Parathyroid adenoma (tissue), 2 donors: ENCODE results near the gene KLK10.

Experiments used
- H2AFZ ChIP-seq: fragments of 300-600 bp; sonication (generic); one replicate; pipeline ENCODE4 v1.7.0; 2017; ENCODE audit warnings: antibody characterized with exemption, mild to moderate bottlenecking
- H3K27ac ChIP-seq: fragments of 300-600 bp; sonication (generic); one replicate; pipeline ENCODE4 v1.7.0; 2017
- H3K27me3 ChIP-seq: fragments of 300-600 bp; sonication (generic); one replicate; pipeline ENCODE4 v1.7.0; 2017; ENCODE audit warnings: low read length; ENCODE audit not compliant: control insufficient read depth, insufficient read depth
- H3K36me3 ChIP-seq: fragments of 300-600 bp; sonication (generic); one replicate; pipeline ENCODE4 v1.7.0; 2017; ENCODE audit warnings: low read length; ENCODE audit not compliant: control insufficient read depth, insufficient read depth
- H3K4me1 ChIP-seq: fragments of 300-600 bp; sonication (generic); one replicate; pipeline ENCODE4 v1.7.0; 2017; ENCODE audit warnings: control low read depth
- H3K4me2 ChIP-seq: fragments of 300-600 bp; sonication (generic); one replicate; pipeline ENCODE4 v1.7.0; 2017; ENCODE audit warnings: low read length
- H3K4me3 ChIP-seq: fragments of 300-600 bp; sonication (generic); one replicate; pipeline ENCODE4 v1.7.0; 2017; ENCODE audit warnings: low read depth, low read length
- H3K79me2 ChIP-seq: fragments of 300-600 bp; sonication (generic); one replicate; pipeline ENCODE4 v1.7.0; 2017; ENCODE audit warnings: control low read depth
- H3K9ac ChIP-seq: fragments of 300-600 bp; sonication (generic); one replicate; pipeline ENCODE4 v1.7.0; 2017; ENCODE audit warnings: mild to moderate bottlenecking
- H3K9me3 ChIP-seq: fragments of 300-600 bp; sonication (generic); one replicate; pipeline ENCODE4 v1.7.0; 2017; ENCODE audit warnings: low read length; ENCODE audit not compliant: control insufficient read depth
- CTCF ChIP-seq: fragments of 300-600 bp; sonication (generic); IDR thresholded peaks from one replicate; pipeline ENCODE4 v1.7.0; 2017; ENCODE audit warnings: antibody characterized with exemption, mild to moderate bottlenecking
- donor health status: primary hyperparathyroidism.

Gene KLK10

GRCh38 chr19:51001515-51001914 lies 18.0 kb downstream of the KLK10 start, which contains the start of gene KLK8:
Gene KLK8 (minus strand): TSS chr19:51001604. CDS start chr19:51001167, 437 bp downstream.
- Histone ChIP-seq H3K79me2 (no peaks in the 10 kb centered on the region), H3K4me2 (no peak within 1 kb of the TSS), H3K9ac (no peak within 1 kb of the TSS), H3K4me1 (no peaks in the 10 kb centered on the region), H2AFZ (peak within 1 kb of the TSS; percentile 22), H3K36me3 (no peaks in the 10 kb centered on the region), H3K27me3 (no peaks in the 10 kb centered on the region), H3K9me3 (no peaks in the 10 kb centered on the region), H3K27ac (no peak within 1 kb of the TSS), H3K4me3 (no peak within 1 kb of the TSS)
- no peak for TF ChIP-seq CTCF

- peak overlapping the region; percentile 22 for H2AFZ ChIP-seq
- H3K4me1 ChIP-seq: no peaks in the 10 kb centered on the region
These were observed 18.5 kb downstream of the KLK10 start for GRCh38 chr19:51000981-51001380.

GRCh38 chr19:51000426-51000825 lies 19.1 kb downstream of the KLK10 start:
- Histone ChIP-seq H3K4me1 (no peaks in the 10 kb centered on the region), H3K27ac (no peak overlapping the region), H3K27me3 (no peaks in the 10 kb centered on the region), H3K9me3 (no peaks in the 10 kb centered on the region), H3K9ac (no peak overlapping the region), H3K4me2 (no peak overlapping the region), H2AFZ (no peak overlapping the region), H3K79me2 (no peaks in the 10 kb centered on the region), H3K36me3 (no peaks in the 10 kb centered on the region), H3K4me3 (no peak overlapping the region)
- no peak for TF ChIP-seq CTCF

More at GRCh38 chr19:51000981-51001380, 18.5 kb downstream of the KLK10 start:
- Histone ChIP-seq H3K79me2 (no peaks in the 10 kb centered on the region), H3K4me3 (no peak overlapping the region), H3K27me3 (no peaks in the 10 kb centered on the region), H3K9me3 (no peaks in the 10 kb centered on the region), H3K4me2 (no peak overlapping the region), H3K27ac (no peak overlapping the region), H3K9ac (no peak overlapping the region), H3K36me3 (no peaks in the 10 kb centered on the region)
- no peak for TF ChIP-seq CTCF

GRCh38 chr19:50998686-50999085 lies 20.8 kb downstream of the KLK10 start:
- Histone ChIP-seq H3K9ac (no peak overlapping the region), H3K4me3 (no peak overlapping the region), H2AFZ (no peak overlapping the region), H3K4me2 (no peak overlapping the region), H3K36me3 (no peaks in the 10 kb centered on the region), H3K79me2 (no peaks in the 10 kb centered on the region), H3K4me1 (no peaks in the 10 kb centered on the region), H3K9me3 (no peaks in the 10 kb centered on the region), H3K27me3 (no peaks in the 10 kb centered on the region), H3K27ac (no peak overlapping the region)
- TF ChIP-seq CTCF: no peak

- Histone ChIP-seq H2AFZ (no peak overlapping the region), H3K79me2 (no peaks in the 10 kb centered on the region), H3K4me2 (no peak overlapping the region), H3K27me3 (no peaks in the 10 kb centered on the region), H3K4me3 (no peak overlapping the region), H3K36me3 (no peaks in the 10 kb centered on the region), H3K4me1 (no peaks in the 10 kb centered on the region), H3K9ac (no peak overlapping the region), H3K9me3 (no peaks in the 10 kb centered on the region), H3K27ac (no peak overlapping the region)
- no peak for TF ChIP-seq CTCF
These were observed 21.4 kb downstream of the KLK10 start for GRCh38 chr19:50998061-50998460.
